Activated CD8-positive, alpha-beta T cell treated with anti-CD3 and anti-CD28 coated beads, Interleukin-2, amount 10 ng/mL, durations not matched to agents 7 days and 5 days (primary cell): Measurements from ENCODE around the gene SMOC1. TPM values are rescaled to one million over a fixed set of nuclear protein-coding genes. Genes with fewer than 3 reads are reported as not detected.

Source experiments
- ATAC-seq: fragments of 150-1000 bp; cut with Tn5 transposase; one replicate; pipeline ENCODE4 v1.10.0; 2021; ENCODE audit warnings: moderate library complexity
- CTCF ChIA-PET: fragments of 350-600 bp; sonication (Branson Sonifier 250); formaldehyde crosslinking; loops from one replicate; lab custom pipeline; 2021; ENCODE audit warnings: antibody characterized with exemption; lab: Charles Lee
- POLR2A ChIA-PET: fragments of 350-600 bp; sonication (Branson Sonifier 250); formaldehyde crosslinking; loops from one replicate; lab custom pipeline; 2021; ENCODE audit warnings: antibody characterized with exemption; lab: Charles Lee
- DNase-seq: peaks from one replicate; pipeline ENCODE4 v3.0.0-alpha.2; 2020
- H3K27ac Mint-ChIP-seq: one replicate; pipeline ENCODE4 v1.8.0; 2021; ENCODE audit warnings: mild to moderate bottlenecking, mixed read lengths
- H3K27me3 Mint-ChIP-seq: one replicate; pipeline ENCODE4 v1.8.0; 2021; ENCODE audit warnings: low read depth, mixed read lengths
- H3K36me3 Mint-ChIP-seq: one replicate; pipeline ENCODE4 v1.8.0; 2021; ENCODE audit warnings: low read depth, mixed read lengths
- H3K4me1 Mint-ChIP-seq: one replicate; pipeline ENCODE4 v1.8.0; 2021; ENCODE audit warnings: low read depth, mixed read lengths
- H3K4me3 Mint-ChIP-seq: one replicate; pipeline ENCODE4 v1.8.0; 2021; ENCODE audit warnings: mild to moderate bottlenecking, mixed read lengths
- H3K9me3 Mint-ChIP-seq: one replicate; pipeline ENCODE4 v1.8.0; 2022; ENCODE audit warnings: mixed read lengths; ENCODE audit not compliant: insufficient read depth
- total RNA-seq, 2 experiments: library from RNA; stranded (reverse); gene quantifications; one replicate each; pipeline ENCODE4 v1.2.3, GENCODE V29; 2021

The SMOC1 gene
- total RNA-seq, result not detected

- CTCF ChIA-PET, result interaction anchor here (4.1 kb wide), 1 partner anchor 149 kb away, joined by 33 read pairs; no protein-coding TSS in a partner anchor
- Mint-ChIP-seq H3K27me3 (peaks cover 59% of the 10 kb centered on the region), H3K4me3 (no peak within 1 kb of the TSS), H3K36me3 (no peaks in the 10 kb centered on the region), H3K4me1 (no peaks in the 10 kb centered on the region), H3K9me3 (no peaks in the 10 kb centered on the region), H3K27ac (no peak within 1 kb of the TSS)
- POLR2A ChIA-PET, result no interaction called here
- ATAC-seq (peak; percentile 30), DNase-seq (no peak)
Observed at GRCh38 chr14:69879175-69880043, at the start of gene SMOC1. Gene SMOC1 (plus strand): TSS chr14:69879416. CDS start chr14:69879679, 263 bp downstream.

GRCh38 chr14:69838881-69839416 is 40.3 kb upstream of the SMOC1 start:
- ATAC-seq, result no peak
- Mint-ChIP-seq H3K27me3 (peaks cover 14% of the 10 kb centered on the region), H3K27ac (no peak overlapping the region), H3K4me1 (no peaks in the 10 kb centered on the region), H3K36me3 (no peaks in the 10 kb centered on the region), H3K9me3 (no peaks in the 10 kb centered on the region), H3K4me3 (no peak overlapping the region)
- POLR2A ChIA-PET, result no interaction called here
- DNase-seq, result no peak
- CTCF ChIA-PET, result interaction anchor here (0.7 to 0.8 kb wide), 2 partner anchors 20 to 23 kb away, joined by 3 read pairs; no protein-coding TSS in a partner anchor

GRCh38 chr14:69839661-69840060 is 39.6 kb upstream of the SMOC1 start:
- no peak overlapping the region for H3K27ac Mint-ChIP-seq
- ChIA-PET CTCF (no interaction called here), POLR2A (no interaction called here)
- H3K4me3 Mint-ChIP-seq, result no peak overlapping the region
- no peaks in the 10 kb centered on the region for H3K4me1 Mint-ChIP-seq
- ATAC-seq (no peak), DNase-seq (no peak)
- peaks cover 15% of the 10 kb centered on the region for H3K27me3 Mint-ChIP-seq
- no peaks in the 10 kb centered on the region for H3K36me3 Mint-ChIP-seq
- H3K9me3 Mint-ChIP-seq, result no peaks in the 10 kb centered on the region

GRCh38 chr14:69841656-69842055 is 37.6 kb upstream of the SMOC1 start:
- ChIA-PET CTCF (no interaction called here), POLR2A (no interaction called here)
- Mint-ChIP-seq H3K4me3 (no peak overlapping the region), H3K9me3 (no peaks in the 10 kb centered on the region), H3K36me3 (no peaks in the 10 kb centered on the region), H3K27ac (no peak overlapping the region), H3K4me1 (no peaks in the 10 kb centered on the region), H3K27me3 (peaks cover 9% of the 10 kb centered on the region)
- ATAC-seq (no peak), DNase-seq (no peak)

GRCh38 chr14:69842686-69843420 is 36.4 kb upstream of the SMOC1 start:
- H3K36me3 Mint-ChIP-seq, result no peaks in the 10 kb centered on the region
- H3K4me3 Mint-ChIP-seq, result no peak overlapping the region
- no peak overlapping the region for H3K27ac Mint-ChIP-seq
- DNase-seq (no peak), ATAC-seq (no peak)
- ChIA-PET CTCF (no interaction called here), POLR2A (no interaction called here)
- H3K27me3 Mint-ChIP-seq, result peaks cover 6% of the 10 kb centered on the region
- no peaks in the 10 kb centered on the region for H3K4me1 Mint-ChIP-seq
- H3K9me3 Mint-ChIP-seq, result no peaks in the 10 kb centered on the region

GRCh38 chr14:69844171-69844570 is 35.0 kb upstream of the SMOC1 start:
- H3K27me3 Mint-ChIP-seq, result peaks cover 6% of the 10 kb centered on the region
- CTCF ChIA-PET, result interaction anchor here (0.8 kb wide), 1 partner anchor 229 kb away, joined by 3 read pairs; no protein-coding TSS in a partner anchor
- H3K36me3 Mint-ChIP-seq, result no peaks in the 10 kb centered on the region
- DNase-seq (no peak), ATAC-seq (no peak)
- no peaks in the 10 kb centered on the region for H3K9me3 Mint-ChIP-seq
- H3K4me1 Mint-ChIP-seq, result no peaks in the 10 kb centered on the region
- no peak overlapping the region for H3K27ac Mint-ChIP-seq
- H3K4me3 Mint-ChIP-seq, result no peak overlapping the region
- POLR2A ChIA-PET, result no interaction called here

- H3K4me3 Mint-ChIP-seq, result no peak overlapping the region
- no peaks in the 10 kb centered on the region for H3K4me1 Mint-ChIP-seq
- H3K9me3 Mint-ChIP-seq, result no peaks in the 10 kb centered on the region
- ChIA-PET CTCF (interaction anchor here (1.0 kb wide), 1 partner anchor 183 kb away, joined by 3 read pairs; no protein-coding TSS in a partner anchor), POLR2A (no interaction called here)
- no peaks in the 10 kb centered on the region for H3K36me3 Mint-ChIP-seq
- no peak for DNase-seq
- peaks cover 6% of the 10 kb centered on the region for H3K27me3 Mint-ChIP-seq
- ATAC-seq, result no peak
- H3K27ac Mint-ChIP-seq, result no peak overlapping the region
Observed at GRCh38 chr14:69845050-69845581, 34.1 kb upstream of the SMOC1 start.

GRCh38 chr14:69845787-69846186 is 33.4 kb upstream of the SMOC1 start:
- Mint-ChIP-seq H3K4me1 (no peaks in the 10 kb centered on the region), H3K27ac (no peak overlapping the region), H3K27me3 (peaks cover 6% of the 10 kb centered on the region), H3K4me3 (no peak overlapping the region), H3K36me3 (no peaks in the 10 kb centered on the region), H3K9me3 (no peaks in the 10 kb centered on the region)
- ChIA-PET POLR2A (no interaction called here), CTCF (no interaction called here)
- ATAC-seq (no peak), DNase-seq (no peak)

GRCh38 chr14:69848156-69848555 is 31.1 kb upstream of the SMOC1 start:
- Mint-ChIP-seq H3K4me1 (no peaks in the 10 kb centered on the region), H3K27ac (no peak overlapping the region), H3K27me3 (peaks cover 6% of the 10 kb centered on the region), H3K36me3 (no peaks in the 10 kb centered on the region), H3K4me3 (no peak overlapping the region), H3K9me3 (no peaks in the 10 kb centered on the region)
- ATAC-seq (no peak), DNase-seq (no peak)
- ChIA-PET CTCF (no interaction called here), POLR2A (no interaction called here)

- no peak overlapping the region for H3K27ac Mint-ChIP-seq
- ATAC-seq (no peak), DNase-seq (no peak)
- no peaks in the 10 kb centered on the region for H3K4me1 Mint-ChIP-seq
- H3K27me3 Mint-ChIP-seq, result peaks cover 3% of the 10 kb centered on the region
- no peaks in the 10 kb centered on the region for H3K36me3 Mint-ChIP-seq
- ChIA-PET CTCF (no interaction called here), POLR2A (no interaction called here)
- no peaks in the 10 kb centered on the region for H3K9me3 Mint-ChIP-seq
- H3K4me3 Mint-ChIP-seq, result no peak overlapping the region
Observed at GRCh38 chr14:69848903-69849391, 30.3 kb upstream of the SMOC1 start.

GRCh38 chr14:69850086-69850735 is 29.0 kb upstream of the SMOC1 start:
- Mint-ChIP-seq H3K27me3 (peaks cover 9% of the 10 kb centered on the region), H3K4me3 (no peak overlapping the region), H3K36me3 (no peaks in the 10 kb centered on the region), H3K9me3 (no peaks in the 10 kb centered on the region), H3K4me1 (no peaks in the 10 kb centered on the region), H3K27ac (no peak overlapping the region)
- DNase-seq (no peak), ATAC-seq (no peak)
- ChIA-PET POLR2A (no interaction called here), CTCF (no interaction called here)
